Effector CD8-positive, alpha-beta T cell (primary cell): ENCODE measurements around the gene EML6.

Experiments used
- DNase-seq: peaks from one replicate; lab custom pipeline; 2025; lab: John Stamatoyannopoulos, UW

EML6 gene

DNA sequence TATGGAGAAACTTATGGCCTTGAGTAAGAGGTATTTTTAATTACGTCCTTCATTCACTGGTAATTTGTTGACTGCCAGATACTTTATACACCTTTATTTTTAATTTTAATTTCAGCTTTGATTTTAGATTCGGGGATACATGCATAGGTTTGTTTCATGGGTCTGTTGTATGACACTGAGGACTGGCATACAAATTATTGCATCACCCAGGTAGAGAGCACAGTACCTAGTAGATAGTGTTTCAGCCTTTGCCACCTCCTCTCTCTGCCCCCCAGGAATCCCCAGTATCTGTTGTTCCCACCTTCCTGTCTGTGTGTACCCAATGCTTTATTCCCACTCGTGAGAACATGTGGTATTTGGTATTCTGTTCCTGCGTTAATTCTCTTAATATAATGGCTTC, 188.8 kb downstream of the EML6 start:
- DNase-seq: no peak

DNA sequence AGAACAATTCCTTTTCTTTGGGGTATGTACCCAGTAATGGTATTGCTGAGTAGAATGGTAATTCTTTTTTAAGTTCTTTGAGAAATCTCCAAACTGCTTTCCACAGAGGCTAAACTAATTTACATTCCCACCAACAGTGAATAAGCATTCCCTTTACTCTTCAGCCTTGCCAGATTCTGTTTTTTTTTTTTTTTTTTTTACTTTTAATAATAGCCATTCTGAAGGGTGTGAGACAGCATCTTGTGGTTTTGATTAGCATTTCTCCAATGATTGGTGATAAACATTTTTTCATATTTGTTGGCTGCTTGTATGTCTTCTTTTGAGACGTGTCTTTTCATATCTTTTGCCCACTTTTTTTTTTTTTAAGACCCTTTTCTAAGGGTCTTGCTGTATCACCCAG, 189.4 kb downstream of the EML6 start:
- no peak for DNase-seq

DNA sequence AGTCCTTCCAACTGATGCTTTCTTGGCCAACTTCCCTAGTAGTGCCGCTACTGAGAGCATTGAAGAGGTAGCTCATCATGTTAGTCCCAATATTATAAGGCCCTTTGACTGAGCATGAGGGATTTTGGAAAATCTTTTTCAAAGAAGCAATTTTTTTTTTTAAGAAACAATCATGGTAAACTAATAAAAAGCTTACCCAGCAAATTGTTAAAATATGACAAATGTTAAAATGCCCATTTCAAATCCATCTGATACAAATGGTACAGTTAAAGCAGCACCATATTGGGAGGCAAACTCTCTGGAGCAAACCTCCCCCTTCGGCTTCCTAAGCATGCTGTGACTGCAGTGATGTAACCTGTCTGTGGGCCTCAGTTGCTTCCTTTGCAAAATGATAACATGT, 191.2 kb downstream of the EML6 start:
- no peak for DNase-seq

DNA sequence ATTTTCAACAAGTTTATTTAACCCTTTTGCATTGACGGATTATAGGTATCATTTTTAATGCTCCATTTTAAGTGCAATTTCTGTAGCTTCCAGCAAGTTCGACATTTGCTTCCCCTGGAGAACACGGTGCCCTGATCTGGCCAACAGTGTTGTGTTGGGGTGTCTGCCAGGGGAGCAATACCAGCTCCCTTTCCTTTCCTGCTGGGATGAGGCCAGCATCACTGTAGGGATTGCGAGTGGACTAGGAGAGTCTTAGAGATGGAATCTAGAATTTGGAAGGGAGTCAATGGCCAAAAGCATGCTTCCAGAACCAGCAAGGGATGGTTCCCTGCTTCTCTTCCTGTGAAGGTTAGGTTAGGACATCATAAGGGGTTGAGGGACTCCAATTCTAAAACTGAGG, 191.6 kb downstream of the EML6 start:
- no peak for DNase-seq

DNA sequence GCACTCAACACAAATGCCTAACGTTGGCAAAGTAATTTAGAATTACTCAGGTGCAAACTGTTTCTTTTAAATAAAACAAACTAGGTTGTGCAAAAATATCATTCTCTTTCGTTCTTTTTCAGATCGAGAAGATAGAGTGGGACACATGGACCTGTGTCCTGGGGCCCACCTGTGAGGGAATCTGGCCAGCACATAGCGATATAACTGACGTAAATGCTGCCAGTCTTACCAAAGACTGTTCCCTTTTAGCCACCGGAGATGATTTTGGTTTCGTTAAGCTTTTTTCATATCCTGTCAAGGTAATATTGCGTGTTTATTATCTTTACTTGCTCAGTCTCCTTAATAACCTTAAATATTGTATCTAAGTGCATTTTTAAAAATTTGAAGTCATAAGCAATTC, 193.2 kb downstream of the EML6 start:
- no peak for DNase-seq

DNA sequence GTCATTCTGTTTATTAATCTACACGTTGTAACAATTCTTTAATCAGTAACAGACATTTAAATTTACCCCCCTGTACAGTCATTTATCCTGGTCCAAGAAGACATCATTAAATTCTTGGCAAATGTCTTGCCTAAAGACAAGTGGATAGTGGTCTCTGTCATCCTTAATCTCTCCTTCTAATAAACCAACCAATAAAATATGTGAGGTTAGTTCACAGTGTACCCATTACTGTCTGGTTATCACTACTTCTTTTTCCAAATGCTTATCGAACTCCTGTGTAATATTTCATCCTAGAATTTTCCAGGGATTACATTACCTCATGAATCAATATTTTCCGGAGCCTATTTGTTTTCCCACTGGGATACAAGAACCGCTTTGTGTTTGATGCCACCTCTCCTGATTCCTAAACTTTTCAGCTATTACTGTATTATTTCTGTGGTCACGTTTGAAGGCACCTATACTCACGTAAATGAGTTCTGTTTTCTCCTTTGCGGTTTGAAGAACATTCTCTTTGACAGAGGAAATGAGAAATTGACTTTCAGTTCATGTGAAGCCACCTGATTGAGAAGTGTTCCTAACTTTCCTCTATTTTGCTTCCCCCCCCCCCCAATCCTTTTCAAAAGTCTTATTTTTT, 195.3 kb downstream of the EML6 start:
- no peak for DNase-seq

DNA sequence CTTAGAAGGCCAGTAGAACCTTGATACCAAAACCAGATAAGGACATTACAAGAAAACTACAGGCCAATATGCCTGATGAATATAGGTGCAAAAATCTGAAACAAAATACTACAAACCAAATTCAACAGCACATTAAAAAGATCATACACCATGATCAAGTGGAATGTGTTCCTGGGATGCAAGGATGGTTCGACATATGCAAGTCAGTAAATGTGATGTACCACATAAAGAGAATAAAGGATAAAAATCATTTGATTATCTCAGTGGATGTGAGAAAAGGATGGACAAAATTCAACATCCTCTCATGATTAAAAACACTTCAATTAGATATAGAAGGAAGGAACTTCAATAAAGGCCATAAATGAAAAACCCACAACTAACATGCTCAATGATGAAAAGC, 197.2 kb downstream of the EML6 start:
- no peak for DNase-seq

DNA sequence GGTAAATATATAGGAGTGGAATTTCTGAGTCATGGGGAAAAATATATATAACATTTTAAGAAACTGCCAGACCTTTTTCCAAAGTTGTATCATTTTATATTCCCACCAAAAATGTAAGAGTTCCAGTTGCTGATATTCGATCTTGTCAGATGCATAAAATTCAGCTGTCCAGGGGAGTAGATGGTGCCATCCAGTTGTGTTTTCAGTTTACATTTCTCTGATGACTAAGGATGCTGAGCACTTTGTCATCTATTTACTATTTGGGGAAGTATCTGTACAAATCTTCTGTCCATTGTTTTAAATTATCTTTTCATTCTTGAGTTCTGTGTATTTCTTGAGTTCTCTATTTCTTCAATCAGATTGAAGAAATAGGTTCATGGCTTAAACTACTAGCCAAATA, 200.7 kb downstream of the EML6 start:
- DNase-seq: no peak

DNA sequence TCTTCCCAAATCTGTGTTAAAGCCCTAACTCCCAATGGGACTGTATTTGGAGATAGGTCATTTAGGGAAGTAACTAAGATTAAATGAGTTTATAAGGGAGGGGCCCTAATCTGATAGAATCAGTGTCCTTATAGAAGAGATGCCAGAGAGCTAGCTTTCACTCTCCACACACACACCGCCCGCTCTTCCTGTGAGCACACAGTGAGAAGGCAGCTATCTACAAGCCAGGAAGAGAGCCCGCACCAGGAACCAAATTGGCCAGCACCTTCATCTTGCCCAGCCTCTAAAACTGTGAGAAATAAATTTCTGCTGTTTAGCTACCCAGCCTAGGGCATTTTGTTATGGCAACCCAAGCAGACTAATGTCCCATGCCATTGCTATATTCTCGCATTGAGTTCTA, 201.6 kb downstream of the EML6 start:
- DNase-seq: no peak

DNA sequence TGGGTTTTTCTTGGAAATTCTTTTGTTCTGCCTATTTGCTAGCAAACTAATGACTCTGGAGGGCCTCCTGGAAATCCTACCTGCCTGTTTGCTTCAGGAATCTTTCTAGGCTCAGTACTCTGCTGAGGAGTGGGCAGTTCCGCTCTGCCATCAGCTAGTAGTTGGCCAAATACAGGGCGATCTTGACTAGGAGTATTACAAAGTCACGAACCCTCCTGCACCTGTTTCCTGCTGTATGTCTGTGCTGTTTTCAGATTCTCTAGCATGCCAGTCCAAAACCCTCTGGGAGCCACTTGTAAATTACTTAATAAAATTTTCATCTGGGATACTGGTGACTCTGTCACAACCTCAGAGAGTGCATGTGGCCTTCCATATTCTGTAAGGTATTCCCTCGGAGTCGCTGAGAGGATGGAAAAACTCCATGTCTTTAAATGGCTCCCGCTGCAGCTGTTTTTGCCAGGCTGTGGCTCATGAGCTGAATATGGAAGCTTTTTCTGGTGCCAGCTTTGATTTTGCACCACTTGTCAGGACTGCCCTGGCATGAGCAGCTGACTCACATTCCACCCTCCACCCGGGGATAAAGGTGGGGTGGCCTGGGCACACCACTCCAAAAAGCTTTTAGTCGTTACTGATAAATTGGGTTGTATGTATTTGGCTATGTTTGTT, 203.8 kb downstream of the EML6 start:
- no peak for DNase-seq

DNA sequence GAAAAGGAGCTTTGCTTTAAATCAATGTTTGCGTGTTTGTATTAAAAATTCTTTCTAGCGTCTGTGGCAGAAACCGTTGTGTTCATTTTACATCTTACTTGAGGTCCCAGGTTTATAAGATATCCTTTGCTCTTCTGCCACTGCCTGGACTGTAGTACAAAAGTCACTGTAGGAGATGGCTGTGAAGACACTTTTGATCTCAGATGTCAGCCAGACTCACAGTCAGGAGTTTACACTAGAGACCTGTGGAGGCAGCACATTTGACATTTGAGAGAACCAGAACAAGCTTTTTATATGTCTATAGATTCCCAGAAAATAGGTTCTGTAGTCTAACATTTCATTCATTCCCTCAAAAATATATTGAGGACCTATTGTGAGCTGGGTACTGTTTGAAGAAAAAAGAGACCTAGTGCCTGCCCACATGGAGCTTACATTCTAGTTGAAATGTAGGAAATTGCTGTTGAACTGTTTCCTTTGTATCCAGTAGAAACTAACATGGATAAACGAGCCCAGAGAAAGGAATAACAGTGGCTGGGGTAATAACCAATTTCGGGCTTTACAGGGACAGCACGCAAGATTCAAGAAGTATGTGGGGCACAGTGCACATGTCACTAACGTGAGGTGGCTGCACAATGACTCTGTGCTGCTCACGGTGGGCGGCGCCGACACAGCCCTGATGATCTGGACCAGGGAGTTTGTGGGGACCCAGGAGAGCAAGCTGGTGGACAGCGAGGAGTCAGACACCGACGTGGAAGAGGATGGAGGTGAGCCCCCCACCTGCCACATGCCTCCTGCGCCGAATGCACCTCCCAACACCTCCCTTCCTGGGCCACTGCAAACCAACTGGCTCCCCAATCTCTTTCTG, 204.5 kb downstream of the EML6 start:
- no peak for DNase-seq

DNA sequence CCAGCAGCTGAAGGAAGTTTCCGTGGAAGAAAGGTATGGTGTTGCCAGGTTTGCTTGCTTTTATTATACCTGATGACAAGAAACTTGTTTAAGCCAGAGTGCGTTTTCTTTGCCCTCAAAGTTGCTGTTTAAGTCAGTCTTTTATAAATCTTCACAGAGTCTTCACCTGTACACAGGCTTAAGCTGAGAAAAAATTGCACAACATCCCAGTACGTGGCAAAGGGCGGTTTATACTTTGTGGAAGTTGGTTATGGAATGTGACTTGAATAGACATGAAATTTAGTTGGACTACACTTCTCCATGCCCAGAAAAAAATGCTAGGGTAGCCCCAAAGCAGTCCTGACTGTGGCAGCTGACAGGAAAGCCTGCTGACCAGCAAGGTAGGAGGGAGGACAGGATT, 205.3 kb downstream of the EML6 start:
- DNase-seq: no peak

DNA sequence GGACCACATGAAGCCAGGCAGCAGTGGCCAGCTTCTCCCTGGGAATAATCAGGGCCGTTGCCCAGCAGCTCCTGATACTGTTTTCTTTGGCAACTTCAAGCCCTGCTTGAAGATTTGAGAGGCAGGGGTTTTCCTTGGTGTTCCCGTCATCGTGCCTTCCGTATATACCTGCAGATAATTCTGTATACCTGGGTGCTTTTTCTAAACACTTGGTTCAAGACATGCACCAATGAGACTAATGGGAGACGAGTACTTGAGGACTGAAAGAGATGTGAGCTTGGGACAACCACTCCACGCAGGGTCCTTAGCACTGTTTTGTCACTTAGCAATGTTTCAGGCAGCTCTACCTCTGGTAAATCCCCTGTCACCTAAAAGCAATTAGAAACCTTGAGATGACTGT, 208.0 kb downstream of the EML6 start:
- no peak for DNase-seq

DNA sequence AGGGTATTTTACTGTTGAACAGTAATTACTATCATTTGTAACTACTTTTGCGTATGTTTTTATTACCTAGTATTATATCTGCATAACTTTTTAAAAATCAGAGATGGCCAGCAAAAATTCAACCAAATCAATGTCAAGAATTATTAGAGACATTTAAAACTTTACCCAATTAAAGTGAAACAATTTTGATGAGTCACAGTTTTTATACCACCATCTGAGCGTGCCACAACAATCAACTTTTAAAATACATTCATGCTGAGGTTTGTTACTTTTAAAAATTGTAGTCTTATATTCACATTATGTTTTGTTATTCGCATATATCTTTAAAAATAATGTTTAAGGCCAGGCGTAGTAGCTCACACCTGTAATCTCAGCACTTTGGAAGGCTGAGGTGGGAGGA, 211.9 kb downstream of the EML6 start:
- DNase-seq: no peak

DNA sequence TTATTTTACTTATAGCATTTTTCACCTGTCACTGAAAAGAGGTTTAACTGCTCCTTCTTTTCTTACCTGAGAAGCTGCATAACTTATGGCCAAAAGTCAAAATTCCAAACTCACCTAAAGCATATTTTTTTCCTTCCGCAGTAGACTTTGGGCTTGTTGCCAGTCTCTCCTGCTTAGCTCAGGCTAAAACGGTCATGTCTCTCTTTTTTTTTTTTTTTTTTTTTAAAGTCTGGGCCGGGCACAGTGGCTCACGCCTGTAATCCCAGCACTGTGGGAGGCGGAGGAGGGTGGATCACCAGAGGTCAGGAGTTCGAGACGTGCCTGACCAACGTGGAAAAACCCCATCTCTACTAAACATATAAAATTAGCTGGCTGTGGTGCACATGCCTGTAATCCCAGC, 213.3 kb downstream of the EML6 start:
- no peak for DNase-seq

DNA sequence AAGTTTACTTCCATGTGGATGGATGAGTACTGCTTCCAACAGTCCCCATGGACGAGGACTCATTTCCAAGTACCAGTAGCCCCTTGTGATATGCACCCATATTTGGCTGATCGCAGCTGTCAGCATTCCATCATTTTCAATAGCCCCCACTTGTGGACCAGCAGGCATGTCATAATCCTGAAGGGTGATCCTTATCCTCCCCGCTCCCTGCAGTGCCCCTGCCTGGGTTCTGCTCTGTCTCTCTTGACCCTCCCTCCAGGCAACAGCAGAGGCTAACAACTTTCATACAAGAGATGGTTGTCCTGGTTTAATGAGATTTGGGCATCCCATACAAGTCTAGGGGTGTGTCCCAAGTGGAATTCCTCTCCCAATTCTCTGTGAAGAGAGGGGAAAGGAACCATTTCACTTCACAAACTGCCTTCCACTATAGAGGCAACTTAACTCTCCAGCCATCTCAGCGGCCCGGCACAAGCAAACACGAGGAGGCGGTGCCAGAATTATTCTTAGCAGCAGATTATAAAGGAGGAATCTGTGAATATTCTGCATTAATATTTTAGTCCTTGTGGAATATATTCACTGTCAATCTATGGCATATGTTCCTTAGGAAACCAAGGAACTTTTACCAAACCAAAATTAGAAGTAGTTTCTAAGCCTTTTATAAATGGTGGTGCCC, 216.1 kb downstream of the EML6 start:
- DNase-seq: no peak

DNA sequence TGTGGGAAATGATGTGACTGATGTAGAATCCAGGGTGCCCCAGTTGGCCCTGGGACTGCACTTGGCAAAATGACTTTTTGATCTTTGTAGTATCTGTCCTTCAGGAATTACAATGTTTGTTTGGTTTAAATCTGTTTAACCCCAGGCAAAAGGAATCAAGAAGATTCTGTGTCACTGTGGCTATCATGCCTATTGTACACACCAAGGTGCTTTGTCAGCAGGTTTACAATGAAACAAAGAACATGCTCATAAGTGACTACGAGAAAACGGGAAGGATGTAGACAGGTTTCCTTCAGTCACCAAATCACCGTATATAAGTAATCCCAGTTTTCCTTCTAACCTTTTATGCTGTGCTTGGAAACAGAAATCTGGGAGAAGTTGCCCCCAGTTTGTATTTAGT, 217.3 kb downstream of the EML6 start:
- DNase-seq: no peak

DNA sequence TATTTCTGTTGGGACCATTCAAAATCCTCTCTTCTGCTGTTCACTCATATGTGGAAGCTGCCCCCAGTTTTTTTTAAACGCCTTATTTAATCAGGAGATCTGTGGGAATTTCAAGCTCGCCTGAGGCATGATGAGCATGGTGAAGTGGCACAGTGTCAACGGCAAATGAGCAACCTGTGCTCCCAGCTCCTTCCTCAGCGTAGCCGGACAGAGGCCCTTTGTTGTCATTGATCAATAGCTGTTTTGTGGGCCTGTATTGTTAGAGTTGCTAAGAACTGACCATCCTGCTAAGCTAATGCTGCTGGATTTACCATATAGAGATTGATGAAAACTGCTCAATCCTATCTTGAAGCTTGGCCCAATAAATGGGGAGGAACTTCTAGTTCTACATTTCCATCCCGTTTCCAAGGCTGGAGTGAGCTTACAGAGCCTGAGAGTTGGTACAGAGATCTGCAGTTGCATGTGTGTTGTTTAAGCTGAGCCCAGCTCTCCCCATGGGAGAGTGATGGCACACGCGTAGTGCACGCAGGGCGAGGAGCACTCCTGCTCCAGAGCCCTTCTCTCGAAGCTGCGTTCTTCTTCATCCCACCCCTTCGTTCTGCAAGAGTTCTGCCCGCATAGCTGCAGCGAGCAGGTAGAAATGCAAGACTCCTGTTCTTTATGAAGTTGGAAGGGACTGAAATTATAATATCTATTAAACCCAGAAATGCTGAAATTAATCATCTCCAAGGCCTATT, 218.0 kb downstream of the EML6 start:
- DNase-seq: no peak

DNA sequence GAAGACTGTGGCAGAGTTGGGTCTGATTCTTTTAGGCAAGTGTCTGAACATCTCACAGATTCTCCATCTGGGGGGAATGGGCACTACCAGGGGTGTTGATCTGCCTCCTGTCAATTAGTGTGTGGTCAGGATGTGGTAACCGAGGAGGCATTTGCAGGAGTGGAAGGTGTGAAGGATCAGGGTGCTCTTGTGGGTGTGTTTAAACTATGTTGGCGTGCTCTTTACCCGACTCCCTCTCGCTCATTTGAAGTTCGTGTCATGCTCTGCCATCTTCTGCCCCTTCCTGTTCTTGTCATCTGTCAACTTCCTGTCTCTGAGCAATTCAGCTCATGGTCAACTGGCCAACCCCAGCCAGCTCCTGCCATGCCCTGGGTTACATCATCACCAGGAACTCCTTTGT, 218.9 kb downstream of the EML6 start:
- DNase-seq: no peak

DNA sequence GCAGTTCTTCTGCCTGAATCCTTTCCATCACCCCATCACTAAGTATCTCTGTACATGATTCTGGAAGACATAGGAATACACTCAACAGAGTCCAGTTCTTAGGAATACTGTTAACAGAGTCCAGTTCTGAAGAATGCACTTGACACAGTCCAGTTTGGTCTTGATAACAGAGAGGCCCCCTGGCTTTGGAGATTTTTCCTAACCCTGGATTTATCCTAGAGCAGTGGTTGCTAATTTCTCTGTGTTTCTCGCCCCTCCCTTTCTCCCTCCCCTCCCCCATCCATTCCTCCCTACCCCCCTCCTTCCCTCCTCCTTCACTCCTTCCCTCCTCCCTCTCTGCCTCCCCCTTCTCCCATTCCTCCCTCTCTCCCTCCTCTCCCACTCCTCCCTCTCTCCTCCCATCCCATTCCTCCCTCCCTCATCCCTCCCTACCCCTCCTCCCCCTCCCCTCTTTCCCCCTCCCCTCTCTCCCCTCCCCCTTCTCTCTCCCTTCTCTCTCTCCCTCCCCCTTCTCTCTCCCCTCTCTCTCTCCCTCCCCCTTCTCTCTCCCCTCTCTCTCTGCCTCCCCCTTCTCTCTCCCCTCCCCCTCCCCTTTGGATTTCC, 221.4 kb downstream of the EML6 start:
- no peak for DNase-seq

DNA sequence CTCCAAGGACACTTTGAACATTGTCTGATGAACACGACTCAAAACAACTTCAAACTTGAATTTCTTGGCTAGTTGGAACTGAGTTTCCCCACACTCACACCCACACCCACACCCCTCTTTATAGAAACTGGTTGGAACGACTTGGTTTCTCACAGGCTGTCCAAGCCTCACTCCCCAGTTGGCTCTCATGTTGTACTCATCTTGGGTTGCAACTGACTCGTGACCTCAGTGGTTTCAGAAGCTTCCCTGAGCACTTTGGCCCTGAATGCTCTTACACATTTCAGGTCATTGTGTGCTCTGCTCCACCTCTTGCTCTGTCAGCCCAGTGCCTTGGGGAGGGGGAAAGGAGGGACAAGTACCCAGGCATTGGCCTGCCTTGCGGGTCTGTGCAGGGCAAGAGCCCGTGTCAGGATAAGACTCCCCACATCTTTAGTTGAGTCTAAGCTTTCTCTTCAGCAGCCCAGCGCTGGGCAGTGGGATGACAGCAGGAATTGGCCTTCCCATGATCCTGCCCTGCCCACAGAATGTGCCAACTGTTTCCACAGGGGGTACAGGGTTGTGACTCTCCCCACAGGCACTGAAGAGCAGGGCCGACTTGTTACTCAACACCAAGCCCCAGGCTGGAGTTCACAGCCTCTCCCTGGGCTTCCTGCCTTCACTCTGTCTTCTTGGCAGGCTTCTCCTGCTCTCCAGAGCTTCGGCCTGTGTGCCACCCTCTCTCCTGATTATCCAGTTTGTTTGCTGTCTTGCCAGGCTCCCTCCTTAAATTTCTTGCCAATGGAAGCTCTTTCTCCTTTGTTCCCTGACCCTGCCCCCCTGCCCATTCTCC, 222.1 kb downstream of the EML6 start:
- DNase-seq: no peak
